ENCODE measurements around the gene TTC31. TPM values are rescaled to one million over a fixed set of nuclear protein-coding genes. Genes with fewer than 3 reads are reported as not detected.

TTC31 gene
- total RNA-seq, 1 donor from 2014 or later = 19.5 TPM

DNA sequence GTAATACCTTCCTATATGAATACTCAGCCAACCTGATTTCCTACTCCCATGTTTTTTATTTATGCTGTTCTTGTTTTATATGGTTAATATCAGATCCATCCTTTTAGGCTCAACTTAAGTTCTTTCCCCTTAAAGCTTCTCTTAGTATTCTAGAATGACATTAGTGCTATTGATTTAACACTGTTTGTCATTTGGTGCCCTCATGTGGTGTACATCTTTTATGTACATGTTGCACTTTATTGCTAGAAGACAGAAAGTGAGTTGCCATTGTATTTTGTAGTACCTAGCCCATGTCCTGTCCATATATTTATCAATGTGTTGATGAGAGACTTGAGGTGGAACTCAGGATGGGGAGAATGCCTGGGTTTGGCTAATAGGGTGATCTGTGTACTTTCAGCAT lies 49.3 kb downstream of the TTC31 start:
- H3K4me1 ChIP-seq = peaks cover 13 to 21% of the 10 kb centered on the region in 2 donors
- H3K27ac ChIP-seq = no peak overlapping the region
- H3K27me3 ChIP-seq = no peaks in the 10 kb centered on the region
- intact Hi-C loops (cut with DNase I) = loop anchor here (5.0 kb wide), 1 partner anchor 120 kb away; the partner anchor contains the start of gene SEMA4F
- peaks cover 4 to 27% of the 10 kb centered on the region in 2 donors for H3K36me3 ChIP-seq
- H3K4me3 ChIP-seq = no peak overlapping the region
- TF ChIP-seq, protein P1, sequence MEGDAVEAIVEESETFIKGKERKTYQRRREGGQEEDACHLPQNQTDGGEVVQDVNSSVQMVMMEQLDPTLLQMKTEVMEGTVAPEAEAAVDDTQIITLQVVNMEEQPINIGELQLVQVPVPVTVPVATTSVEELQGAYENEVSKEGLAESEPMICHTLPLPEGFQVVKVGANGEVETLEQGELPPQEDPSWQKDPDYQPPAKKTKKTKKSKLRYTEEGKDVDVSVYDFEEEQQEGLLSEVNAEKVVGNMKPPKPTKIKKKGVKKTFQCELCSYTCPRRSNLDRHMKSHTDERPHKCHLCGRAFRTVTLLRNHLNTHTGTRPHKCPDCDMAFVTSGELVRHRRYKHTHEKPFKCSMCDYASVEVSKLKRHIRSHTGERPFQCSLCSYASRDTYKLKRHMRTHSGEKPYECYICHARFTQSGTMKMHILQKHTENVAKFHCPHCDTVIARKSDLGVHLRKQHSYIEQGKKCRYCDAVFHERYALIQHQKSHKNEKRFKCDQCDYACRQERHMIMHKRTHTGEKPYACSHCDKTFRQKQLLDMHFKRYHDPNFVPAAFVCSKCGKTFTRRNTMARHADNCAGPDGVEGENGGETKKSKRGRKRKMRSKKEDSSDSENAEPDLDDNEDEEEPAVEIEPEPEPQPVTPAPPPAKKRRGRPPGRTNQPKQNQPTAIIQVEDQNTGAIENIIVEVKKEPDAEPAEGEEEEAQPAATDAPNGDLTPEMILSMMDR (IDR thresholded peaks at IDR 0.05) = no peak
- DNase-seq (ENCODE audit: low spot score in 2 of 2) = no peak
- H3K9me3 ChIP-seq = no peaks in the 10 kb centered on the region

DNA sequence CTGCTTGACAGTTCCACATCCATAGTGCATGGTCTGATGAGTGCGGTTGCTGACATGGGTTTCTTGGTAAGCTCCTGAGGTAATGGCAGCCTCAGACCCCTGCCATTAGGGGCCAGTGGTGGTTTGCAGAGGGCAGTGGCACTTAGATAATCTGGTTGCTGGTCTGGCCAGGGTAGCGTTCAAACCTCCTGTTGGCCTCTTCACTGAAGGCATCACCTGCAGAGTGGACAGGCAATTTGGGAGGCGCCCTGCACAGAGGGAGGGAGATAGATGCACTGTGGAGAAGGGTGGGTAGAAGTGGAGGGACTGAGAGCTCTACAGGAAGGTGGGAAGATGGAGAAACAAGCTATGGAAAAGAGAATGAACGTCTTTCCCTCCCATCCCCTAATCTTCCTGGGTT lies 50.6 kb downstream of the TTC31 start:
- H3K4me3 ChIP-seq = no peak overlapping the region
- no peak overlapping the region for H3K27ac ChIP-seq
- no peak for DNase-seq (ENCODE audit: low spot score in 2 of 2)
- H3K27me3 ChIP-seq = no peaks in the 10 kb centered on the region
- H3K36me3 ChIP-seq = peaks cover 0 to 19% of the 10 kb centered on the region in 2 donors
- no peaks in the 10 kb centered on the region for H3K9me3 ChIP-seq
- TF ChIP-seq, protein P1 (IDR thresholded peaks at IDR 0.05) = no peak
- intact Hi-C loops (cut with DNase I) = loop anchor here (5.0 kb wide), 1 partner anchor 119 kb away; the partner anchor contains the start of gene SEMA4F
- H3K4me1 ChIP-seq = peaks cover 11 to 19% of the 10 kb centered on the region in 2 donors

DNA sequence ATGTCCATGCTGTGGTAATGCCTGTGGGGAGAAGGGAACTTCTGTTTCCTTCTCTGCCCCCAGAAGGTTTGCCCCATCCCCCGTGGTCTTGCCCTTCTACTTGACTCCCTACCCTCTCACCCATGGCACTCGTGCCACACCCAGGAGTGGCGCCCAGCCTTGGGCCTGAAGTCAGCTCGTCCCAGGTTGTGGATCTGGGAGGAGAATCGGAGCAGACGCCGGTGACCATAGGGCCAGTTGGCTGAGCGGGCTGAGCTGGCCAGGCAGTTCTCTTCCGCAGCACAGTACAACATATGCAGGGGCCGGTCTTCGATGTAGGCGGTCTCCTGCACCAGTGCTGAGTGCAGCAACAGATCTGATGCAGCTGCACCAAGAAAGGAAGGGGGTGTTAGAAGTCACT lies 51.5 kb downstream of the TTC31 start:
- H3K27me3 ChIP-seq = no peaks in the 10 kb centered on the region
- peaks cover 6 to 12% of the 10 kb centered on the region in 2 donors for H3K4me1 ChIP-seq
- H3K27ac ChIP-seq = no peak overlapping the region
- TF ChIP-seq, protein P1 (IDR thresholded peaks at IDR 0.05) = no peak
- H3K36me3 ChIP-seq = peaks cover 0 to 19% of the 10 kb centered on the region in 2 donors
- no peak overlapping the region for H3K4me3 ChIP-seq
- no peak for DNase-seq (ENCODE audit: low spot score in 2 of 2)
- H3K9me3 ChIP-seq = no peaks in the 10 kb centered on the region
- intact Hi-C loops (cut with DNase I) = loop anchor here (5.0 kb wide), 1 partner anchor 118 kb away; the partner anchor contains the start of gene SEMA4F

DNA sequence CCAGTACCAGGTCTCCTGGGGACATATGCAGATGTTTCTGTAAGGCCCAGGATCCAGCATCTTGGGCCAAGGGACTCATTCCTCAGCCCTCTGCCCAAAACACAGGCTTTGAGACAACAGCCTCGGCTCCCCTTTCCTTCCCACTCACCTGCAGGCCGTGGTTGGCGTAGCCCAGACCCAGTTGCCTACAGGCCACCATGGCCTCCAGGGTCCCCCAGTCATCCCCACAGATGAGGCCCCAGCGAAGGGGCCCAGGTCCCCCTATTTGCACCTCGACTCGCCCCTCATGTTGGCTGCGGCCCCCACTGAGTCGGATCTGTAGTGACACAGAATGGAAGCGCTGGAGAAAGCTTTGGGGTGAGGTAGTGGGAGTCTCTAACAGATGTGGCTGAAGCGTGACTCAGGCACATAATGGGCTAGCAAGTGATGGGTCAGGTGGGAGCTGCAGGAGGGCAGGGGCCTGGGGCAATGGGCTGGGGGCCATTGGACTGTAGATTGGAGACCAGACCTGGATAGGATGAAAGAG lies 52.6 kb downstream of the TTC31 start:
- H3K27ac ChIP-seq = no peak overlapping the region
- no peak for DNase-seq (ENCODE audit: low spot score in 2 of 2)
- H3K4me3 ChIP-seq = no peak overlapping the region
- peaks cover 0 to 19% of the 10 kb centered on the region in 2 donors for H3K36me3 ChIP-seq
- TF ChIP-seq, protein P1 (IDR thresholded peaks at IDR 0.05) = no peak
- H3K4me1 ChIP-seq = peaks cover 6 to 12% of the 10 kb centered on the region in 2 donors
- no peaks in the 10 kb centered on the region for H3K9me3 ChIP-seq
- H3K27me3 ChIP-seq = no peaks in the 10 kb centered on the region
- intact Hi-C loops (cut with DNase I) = no loop called here

DNA sequence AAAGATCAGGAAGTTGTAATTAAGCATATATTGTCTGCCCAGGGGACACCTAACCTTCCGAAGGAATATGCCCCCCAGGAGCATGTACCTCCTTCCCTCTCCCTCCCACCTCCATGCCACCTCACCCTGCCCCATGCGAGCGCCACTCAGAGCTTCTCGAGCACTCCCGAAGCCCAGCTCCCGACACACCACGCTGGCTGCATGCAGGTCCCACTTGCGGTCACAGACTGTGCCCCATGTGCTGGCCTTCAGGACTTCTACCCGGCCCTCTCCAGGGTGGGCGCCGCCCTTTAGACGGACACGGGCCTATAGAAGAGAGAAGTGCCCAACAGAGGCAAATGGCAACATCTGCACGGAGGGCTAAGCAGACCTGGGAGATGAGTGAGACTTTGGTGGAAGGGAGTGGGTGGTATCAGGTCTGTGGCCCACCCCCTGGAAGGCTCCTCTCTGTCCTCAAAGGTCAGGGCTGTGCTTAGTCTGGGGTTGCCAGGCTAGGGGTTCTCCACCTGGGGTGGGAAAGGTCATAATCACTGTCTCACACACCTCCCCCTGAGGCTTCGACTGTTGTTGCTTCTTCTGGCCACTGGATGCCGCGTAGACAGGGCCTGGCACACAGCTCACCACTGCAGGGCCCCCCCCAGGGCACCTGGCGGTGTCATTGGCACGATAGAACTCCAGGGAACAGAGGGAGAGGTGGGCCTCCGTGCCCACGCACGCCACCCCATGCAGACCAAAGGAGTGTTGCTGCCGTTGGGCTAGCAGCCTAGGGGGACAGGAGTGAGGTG lies 53.5 kb downstream of the TTC31 start:
- TF ChIP-seq, protein P1 (IDR thresholded peaks at IDR 0.05) = no peak
- intact Hi-C loops (cut with DNase I) = no loop called here
- peaks cover 0 to 4% of the 10 kb centered on the region in 2 donors for H3K4me1 ChIP-seq
- peaks cover 0 to 19% of the 10 kb centered on the region in 2 donors for H3K36me3 ChIP-seq
- no peak overlapping the region for H3K4me3 ChIP-seq
- H3K27ac ChIP-seq = no peak overlapping the region
- no peak for DNase-seq (ENCODE audit: low spot score in 2 of 2)
- no peaks in the 10 kb centered on the region for H3K9me3 ChIP-seq
- H3K27me3 ChIP-seq = no peaks in the 10 kb centered on the region
